HG03521 (cell line): Measurements from ENCODE around the gene MLIP.

Source experiments
- ATAC-seq: cut with Tn5 transposase; IDR thresholded peaks from one replicate; pipeline ENCODE4 v1.9.1; 2021; ENCODE audit warnings: mild to moderate bottlenecking, moderate library complexity; ENCODE audit not compliant: unreplicated experiment

Gene MLIP

GRCh38 chr6:54096811-54097210, 14.4 kb upstream of the MLIP start:
- ATAC-seq: no peak

GRCh38 chr6:54097753-54098152, 13.5 kb upstream of the MLIP start:
- no peak for ATAC-seq

GRCh38 chr6:54098450-54099044, 12.7 kb upstream of the MLIP start:
- ATAC-seq: no peak

GRCh38 chr6:54099225-54099624, 12.0 kb upstream of the MLIP start:
- ATAC-seq: no peak

GRCh38 chr6:54100411-54101006, 10.7 kb upstream of the MLIP start:
- ATAC-seq: peak; percentile 75

- ATAC-seq: no peak
These were observed 9.0 kb upstream of the MLIP start for GRCh38 chr6:54102238-54102637.

GRCh38 chr6:54103497-54103896, 7.7 kb upstream of the MLIP start:
- no peak for ATAC-seq

GRCh38 chr6:54106727-54107126, 4.5 kb upstream of the MLIP start:
- ATAC-seq: no peak

GRCh38 chr6:54107470-54108090, 3.7 kb upstream of the MLIP start:
- no peak for ATAC-seq

GRCh38 chr6:54108271-54108670, 3.0 kb upstream of the MLIP start:
- ATAC-seq: no peak

GRCh38 chr6:54109586-54109985, 1.7 kb upstream of the MLIP start:
- ATAC-seq: no peak

GRCh38 chr6:54112151-54112650, 958 bp downstream of the MLIP start:
- ATAC-seq: no peak

- no peak for ATAC-seq
These were observed 3.7 kb downstream of the MLIP start for GRCh38 chr6:54114991-54115390.

GRCh38 chr6:54115966-54116365, 4.7 kb downstream of the MLIP start:
- no peak for ATAC-seq

GRCh38 chr6:54118117-54118516, 6.9 kb downstream of the MLIP start:
- ATAC-seq: no peak

- ATAC-seq: no peak
These were observed 14.2 kb downstream of the MLIP start for GRCh38 chr6:54125493-54125892.

- ATAC-seq: no peak
These were observed 18.9 kb downstream of the MLIP start for GRCh38 chr6:54130179-54130578.

GRCh38 chr6:54132587-54132986, 21.3 kb downstream of the MLIP start:
- no peak for ATAC-seq

GRCh38 chr6:54133186-54133585, 21.9 kb downstream of the MLIP start:
- ATAC-seq: no peak

- ATAC-seq: no peak
These were observed 23.7 kb downstream of the MLIP start for GRCh38 chr6:54134935-54135334.

GRCh38 chr6:54135665-54136369, 24.6 kb downstream of the MLIP start:
- ATAC-seq: no peak

GRCh38 chr6:54138795-54139194, 27.6 kb downstream of the MLIP start:
- ATAC-seq: no peak
